ENCODE data around the gene CEACAM18.
"Not testable (repeated sequence)": the region's sequence is repeated elsewhere in the genome, so short reads cannot be mapped to it uniquely, and the experiment has no call there.

CEACAM18 gene

DNA sequence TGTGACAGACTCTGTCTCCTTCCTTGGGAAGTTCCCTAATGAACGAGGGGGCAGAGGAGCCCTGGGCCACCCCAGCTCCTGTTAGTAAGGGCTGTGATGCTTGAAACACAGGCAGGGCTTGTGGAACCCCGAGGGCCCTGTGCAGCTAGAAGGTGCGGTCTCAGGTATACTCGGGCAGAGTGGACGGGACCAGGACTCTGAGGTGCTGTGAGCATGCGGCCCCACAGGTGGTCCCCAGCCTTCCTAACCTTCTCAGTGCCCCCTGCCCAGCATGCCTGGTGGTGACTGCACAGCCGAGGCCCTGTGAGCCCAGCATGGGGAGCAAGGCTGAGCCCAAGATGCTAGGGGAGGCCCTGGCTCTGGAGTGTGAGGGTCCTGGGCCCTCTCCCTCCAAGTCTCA lies 16.1 kb upstream of the CEACAM18 start:
- DNase-seq = no peak

DNA sequence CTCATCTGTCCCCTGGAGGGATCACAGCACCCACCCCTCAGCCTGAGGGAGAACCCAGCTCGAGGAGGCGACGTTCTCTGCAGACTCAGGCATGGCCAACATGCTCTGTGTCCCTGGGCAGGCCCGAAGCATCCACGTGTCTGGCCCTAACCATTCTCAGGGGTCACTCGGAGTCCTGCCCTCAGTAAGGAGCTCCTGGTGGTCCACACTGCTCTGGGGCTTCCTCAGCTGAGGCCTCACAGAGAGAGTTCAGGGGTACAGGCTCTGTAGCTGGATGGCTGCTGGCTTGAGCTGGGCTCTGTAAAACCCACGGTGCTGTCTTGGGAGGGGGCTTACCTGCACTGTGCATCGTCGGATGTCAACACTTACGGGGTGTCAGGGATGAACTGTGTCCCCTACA lies 15.7 kb upstream of the CEACAM18 start:
- no peak for DNase-seq

DNA sequence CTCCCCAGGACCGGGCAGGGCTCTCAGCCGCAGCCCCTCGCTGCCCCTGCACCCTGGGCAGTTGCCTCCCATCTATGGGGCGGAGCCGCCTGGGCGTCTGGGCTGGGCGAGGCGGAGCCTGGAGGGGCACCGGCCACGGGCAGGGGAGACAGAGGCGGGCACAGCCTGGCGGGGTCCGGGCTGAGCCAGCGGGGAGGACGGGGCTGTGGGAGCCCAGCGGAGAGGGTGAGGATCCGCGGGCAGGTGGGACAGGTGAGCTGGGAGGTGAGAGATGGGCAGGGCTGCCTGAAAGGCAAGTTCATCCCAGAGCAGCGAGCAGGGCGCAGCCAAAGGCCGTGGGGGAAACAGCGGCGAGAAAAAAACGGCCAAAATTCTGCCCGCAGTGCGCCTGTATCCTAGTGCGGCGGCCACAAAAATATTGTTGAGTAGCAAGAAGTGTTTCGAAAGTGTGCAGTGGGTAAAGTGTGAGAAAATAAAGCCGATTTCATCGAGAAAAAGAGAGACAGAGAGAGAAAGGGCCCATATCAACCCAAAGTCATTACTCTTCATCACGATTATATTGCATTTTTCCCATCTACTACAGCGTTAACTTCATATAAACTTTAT lies 14.3 kb upstream of the CEACAM18 start:
- DNase-seq = not testable (repeated sequence)

DNA sequence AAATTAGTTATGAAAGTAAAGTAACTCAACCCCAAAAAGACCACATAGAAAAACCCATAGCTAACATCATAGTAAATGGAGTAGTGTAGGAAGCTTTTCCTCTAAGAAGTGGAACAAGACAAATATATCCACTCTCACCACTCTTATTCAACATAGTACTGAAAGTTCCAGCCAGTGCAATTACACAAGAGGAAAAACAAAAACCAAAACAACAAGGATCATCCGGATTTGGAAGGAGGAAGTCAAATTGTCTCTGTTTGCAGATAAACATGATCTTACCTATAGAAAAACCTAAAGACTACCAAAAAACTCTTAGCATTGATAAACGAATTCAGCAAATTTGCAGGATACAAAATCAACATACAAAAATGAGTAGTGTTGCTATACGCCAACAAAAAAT lies 11.6 kb upstream of the CEACAM18 start:
- DNase-seq = no peak

DNA sequence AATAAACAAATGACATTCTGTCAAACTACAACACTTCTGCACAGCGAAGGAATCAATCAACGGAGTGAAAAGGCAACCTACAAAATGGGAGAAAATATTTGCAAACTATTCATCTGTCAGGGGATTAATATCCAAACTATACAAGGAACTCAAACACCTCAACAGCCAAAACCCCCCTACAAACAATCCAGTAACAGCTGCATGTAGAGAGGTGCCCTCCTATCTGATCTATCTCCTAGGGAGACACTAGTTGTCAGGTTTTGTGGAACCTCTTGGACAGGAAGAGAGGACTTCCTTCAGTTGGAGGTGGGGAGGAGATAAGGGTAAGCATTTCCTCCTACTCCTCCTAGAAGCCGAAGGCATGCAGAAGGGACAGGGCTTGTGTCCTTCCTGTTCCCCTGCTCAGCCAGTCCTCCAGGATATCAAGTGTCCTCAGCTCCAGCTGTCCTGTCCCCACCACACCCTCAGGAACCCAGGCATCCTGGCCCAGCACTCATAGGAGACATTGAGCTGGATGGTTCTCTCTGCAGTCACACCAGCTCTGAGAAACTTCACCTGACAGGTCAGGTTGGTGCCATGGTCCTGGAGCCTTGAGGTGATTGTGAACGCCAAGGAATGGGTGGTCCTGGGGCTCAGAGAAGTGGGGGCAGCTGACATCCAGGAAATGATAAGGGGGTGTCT lies 10.3 kb upstream of the CEACAM18 start:
- no peak for DNase-seq

DNA sequence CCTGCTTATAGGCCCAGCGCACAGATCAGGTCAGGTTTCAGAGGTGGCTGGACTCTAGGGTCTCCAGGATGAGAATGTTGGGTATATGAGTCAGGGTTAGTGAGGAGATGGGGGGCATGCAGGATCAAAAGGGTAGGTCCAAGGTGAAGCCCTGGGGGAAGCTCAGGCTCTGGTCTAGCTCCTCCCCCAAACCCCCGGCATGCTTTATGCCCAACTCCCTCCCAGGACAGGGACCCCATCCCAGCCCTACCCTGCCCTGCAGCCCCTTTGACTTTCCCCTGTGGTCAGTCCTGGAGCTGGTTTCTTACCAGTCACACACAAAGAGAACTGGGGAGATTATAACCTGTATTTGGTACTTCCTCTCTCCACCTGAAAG lies 9.8 kb upstream of the CEACAM18 start:
- DNase-seq = no peak

DNA sequence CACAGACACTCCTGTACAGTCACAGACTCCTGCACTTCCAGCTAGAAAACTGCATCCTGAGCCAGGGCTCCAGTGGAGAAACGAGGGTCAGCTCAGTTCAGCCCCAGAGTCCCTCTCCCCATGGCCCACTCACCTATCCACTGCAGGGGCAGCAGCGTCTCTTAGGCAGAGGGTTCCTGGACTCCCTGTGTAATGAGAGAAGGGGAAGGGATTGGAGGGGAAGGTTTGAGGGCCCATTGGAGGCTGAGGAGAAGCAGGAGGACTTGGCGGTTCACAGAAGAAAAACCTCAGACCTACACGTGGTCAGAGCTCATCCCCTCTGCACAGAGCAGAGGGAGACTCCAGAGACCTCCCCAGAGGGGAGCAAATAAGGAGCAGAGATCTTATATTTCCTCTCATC lies 9.2 kb upstream of the CEACAM18 start:
- DNase-seq = no peak

DNA sequence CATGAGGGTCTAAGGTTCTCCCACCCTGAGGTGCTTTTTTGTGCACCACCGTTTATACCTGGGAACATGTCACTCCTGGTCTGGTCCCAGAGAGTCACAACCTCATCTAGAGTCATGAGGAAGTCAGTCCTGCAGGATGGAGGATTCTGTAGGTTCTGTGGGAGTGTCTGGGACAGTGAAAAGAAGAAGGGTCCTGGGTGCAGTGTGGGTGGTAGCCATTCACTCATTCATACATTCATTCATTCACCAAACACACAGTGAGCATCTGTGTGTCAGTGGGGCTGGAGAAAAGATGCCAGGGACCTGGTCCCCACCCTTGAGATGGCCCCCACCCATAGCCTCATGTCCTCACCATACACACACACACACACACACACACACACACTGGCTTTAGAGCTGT lies 8.7 kb upstream of the CEACAM18 start:
- no peak for DNase-seq

DNA sequence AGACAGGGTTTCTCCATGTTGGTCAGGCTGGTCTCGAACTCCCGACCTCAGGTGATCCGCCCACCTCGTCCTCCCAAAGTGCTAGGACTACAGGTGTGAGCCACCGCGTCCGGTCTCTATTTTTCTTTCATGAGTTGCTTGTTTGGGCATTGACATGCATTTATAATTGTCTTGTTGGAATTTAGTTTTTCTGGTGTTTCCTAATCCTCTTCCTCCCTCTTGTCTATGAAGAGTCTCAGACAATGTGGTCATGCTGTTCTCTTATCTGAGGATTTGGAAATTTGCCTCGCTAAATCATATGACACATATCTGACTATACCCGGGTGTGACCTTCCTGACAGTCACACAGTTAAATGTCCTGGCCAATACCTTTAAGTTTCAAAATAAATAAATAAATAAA lies 7.4 kb upstream of the CEACAM18 start:
- no peak for DNase-seq

DNA sequence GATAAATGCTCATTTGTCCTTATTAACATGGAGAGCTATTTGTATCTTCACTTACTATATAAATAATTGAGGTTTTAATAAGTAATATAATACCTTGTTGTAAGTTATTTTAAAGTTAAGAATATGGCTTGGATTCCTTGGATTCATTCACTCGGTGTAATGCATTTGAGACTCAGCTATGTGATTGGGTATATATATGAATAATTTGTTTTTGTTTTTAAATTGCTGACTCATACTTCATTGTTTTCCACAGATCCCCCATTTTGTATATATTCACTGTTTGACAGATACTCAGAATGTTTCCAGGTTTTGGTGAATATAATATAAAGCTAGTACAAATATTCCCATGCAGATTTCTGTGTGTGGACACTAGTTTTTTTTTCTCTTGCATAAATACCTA lies 6.8 kb upstream of the CEACAM18 start:
- no peak for DNase-seq

DNA sequence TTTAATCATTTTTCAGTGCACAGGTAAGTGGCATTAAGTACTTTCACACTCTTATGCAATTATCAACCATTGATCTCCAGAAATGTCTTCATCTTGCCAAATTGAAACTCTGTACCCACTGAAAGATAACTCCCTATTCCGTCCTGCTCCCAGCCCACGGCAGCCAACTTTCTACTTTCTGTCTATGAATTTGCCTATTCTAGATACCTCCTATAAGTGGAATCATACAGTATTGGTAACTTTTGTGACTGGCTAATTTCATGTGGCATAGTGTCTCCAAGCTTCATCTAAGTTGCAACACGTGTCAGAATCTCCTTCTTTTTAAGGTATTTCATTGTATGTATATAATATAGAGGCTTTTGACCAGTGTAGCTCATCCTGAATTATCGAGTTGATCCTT lies 5.7 kb upstream of the CEACAM18 start:
- no peak for DNase-seq

DNA sequence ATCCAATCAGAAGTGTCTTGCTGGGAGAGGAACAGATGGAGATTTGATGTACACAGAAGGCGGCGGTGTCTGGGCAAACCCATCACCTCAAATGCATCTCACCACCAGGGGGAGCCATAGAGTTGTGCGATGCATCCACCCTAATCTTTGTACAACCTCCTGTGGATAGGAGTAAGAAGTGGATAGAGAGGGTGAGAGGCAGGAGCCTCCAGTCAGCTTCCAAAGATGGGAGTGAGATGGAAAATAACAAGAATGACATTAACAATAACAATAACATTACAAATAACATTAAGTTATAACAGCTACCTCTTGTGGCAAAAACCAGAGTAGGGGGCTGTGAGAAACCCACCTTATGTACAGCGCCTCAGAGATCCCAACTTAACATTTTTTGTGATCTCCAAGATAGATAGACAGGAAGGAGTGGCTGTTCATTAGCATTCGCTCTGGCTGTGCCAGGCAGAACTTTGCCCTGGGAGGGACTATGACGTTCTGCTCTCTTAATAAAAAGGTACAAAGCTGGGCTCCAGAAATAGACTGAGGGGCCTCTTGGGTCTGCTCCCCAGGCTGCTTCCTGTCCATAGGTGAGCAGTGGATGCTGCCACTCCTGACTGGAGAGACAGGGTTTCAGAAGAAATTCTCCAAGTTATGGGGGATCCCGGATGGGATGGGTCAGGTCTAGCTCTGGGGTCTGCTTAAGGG lies 5.2 kb upstream of the CEACAM18 start:
- no peak for DNase-seq

DNA sequence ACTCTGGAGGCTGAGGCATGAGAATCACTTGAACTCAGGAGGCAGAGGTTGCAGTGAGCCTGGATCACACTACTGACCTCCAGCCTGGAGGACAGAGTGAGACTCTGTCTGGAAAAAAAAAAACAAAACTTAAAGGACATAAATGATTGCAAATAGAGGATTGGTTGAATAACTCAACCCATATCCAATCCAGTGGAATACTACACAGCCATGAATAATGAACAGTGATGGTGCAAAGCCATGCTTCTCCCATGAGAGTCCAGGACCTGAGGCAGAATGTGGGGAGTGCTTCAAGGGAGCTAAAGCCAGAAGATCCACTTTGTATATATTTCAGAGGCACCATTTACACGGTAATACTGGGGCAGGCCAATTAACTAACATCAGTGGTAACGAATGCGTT lies 2.2 kb upstream of the CEACAM18 start:
- DNase-seq = no peak

DNA sequence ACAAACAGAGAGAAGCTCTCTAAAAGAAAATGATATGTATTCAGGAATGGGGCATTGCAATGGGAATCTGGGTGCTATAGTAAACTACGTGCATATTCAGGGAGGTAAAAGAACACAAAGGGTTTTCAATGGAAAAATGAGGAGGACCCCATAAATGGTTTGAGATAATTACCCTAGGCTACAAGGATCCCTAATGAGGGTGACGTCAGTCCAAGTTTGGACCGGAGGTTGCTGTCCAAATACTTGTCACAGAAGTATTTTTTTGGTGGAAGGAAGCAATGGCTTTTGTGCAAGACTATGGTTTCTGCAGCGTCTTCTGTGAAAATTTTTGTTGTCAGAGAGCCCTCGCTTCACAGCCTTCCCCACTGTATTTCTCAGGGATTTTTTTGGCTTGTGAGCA lies 995 bp upstream of the CEACAM18 start:
- no peak for DNase-seq

DNA sequence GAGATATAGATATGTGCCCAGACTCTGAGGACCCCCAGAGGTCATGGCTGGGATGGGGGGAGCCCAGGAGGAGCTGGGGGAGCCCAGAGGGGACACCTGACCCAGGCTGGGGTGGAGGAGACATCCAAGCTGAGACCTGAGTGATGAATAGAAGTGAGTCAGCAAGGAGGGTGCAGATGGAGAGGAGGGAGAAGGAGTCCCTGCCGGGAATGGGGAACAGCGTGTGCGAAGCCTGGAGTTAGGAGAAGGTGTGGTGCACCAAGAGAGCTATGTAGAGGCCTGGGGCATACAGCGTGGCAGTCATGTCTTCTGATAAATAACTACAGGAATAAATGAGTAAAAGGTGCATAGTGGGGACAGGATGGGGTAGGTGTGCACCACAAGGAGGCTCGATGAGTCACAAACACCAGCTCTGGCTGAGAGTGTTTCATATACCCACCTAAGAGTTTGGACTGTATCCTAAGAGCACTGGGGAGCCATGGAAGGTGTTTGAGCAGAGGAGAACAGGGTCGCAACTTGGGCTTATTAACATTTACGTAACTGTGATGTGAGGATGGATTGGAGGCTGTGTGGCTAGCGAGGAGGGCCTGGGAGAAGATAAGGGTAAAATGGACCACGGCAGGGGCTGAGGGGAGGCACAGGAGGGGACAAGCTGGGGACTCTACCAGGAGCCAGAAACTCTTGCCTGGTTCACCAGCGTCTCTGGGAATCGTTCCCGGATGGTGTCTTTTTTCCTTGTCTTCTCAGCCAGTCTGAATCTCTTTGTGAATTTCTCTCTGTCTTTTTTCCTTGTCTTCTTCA lies 1.4 kb downstream of the CEACAM18 start:
- DNase-seq = no peak

DNA sequence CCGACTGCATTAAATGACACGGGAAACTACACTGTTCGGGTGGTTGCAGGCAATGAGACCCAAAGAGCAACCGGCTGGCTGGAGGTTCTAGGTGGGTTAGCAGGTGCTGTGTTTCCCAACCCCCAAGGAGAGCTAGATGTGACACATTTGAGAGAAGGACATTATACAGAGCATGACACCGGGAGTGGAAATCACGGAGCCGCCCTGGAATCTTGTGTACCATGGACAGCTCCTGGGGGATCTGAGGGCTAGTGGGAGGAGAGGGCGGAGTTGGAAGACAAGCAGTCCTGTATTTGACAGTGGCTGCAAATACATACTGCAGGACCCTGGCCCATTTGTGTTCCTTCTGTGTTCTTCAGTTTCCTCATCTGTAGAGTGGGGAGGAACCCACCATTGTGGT lies 2.3 kb downstream of the CEACAM18 start:
- DNase-seq = no peak

DNA sequence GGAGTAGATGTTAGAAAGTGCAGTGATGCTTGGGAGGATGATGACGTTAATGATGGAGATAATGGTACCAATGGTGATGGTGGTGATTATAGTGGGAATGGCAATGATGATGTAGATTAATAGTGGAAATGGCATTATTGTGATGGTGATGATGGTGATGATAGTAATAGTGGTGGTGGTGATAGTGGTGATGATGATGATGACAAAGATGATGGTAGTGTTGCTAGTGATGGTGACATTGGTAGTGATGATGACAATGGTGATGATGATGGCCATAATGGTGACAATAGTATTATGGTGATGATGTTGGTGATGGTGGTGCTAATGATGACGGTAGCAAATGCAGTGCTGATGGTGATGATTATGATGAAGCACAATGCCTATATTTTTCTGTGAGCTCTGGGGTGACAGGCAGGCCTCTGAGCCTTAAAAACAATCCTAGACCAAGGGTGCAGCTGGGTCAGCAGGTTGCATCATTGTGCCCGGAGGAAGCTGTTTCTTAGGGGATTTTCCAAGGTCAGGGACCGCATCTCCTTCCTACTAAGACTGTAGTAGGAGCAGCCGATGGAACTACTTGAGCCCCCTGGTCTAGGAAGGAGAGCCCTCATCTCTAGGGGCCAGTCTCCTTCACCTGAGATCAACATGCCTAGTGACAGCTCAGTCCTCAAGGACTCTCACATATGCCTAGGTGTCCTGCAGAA lies 7.8 kb downstream of the CEACAM18 start:
- no peak for DNase-seq

DNA sequence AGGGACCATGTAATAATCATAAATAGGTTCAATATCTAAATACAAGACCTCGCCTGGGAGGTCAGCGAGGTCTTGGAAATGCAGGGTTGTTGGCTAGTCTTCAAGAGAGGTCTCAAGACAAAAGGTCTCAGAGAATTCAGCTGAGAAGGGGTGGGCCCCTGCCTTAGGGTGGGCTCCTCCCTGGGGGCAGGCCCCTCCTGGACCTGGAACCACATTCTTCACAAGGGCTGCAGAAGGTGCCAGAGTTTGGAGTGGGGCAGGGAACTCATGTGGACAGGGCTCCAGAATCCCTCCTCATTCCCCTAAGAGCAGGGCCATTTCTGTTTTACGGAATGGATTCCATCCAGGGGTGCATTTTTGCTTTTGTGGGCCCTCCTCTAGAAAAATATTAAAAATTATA lies 10.2 kb downstream of the CEACAM18 start:
- DNase-seq = no peak

DNA sequence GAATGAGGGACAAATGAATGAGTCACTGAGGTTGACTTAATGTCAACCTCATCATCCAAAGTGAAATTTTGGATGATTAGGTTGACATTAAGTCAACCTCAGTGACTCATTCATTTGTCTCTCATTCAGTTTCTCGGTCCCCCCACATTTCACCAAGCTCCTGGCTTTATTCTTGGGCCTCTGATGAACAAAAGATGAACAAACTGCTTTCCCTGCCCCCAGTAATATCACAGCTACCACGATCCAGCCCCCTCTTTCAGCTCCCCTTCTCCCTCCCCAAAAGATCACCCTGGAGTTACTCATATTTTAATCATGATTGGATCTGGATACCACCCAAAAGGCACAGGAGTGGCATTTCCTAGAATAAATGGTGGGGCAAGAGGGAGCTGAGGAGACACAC lies 10.8 kb downstream of the CEACAM18 start:
- DNase-seq = no peak

DNA sequence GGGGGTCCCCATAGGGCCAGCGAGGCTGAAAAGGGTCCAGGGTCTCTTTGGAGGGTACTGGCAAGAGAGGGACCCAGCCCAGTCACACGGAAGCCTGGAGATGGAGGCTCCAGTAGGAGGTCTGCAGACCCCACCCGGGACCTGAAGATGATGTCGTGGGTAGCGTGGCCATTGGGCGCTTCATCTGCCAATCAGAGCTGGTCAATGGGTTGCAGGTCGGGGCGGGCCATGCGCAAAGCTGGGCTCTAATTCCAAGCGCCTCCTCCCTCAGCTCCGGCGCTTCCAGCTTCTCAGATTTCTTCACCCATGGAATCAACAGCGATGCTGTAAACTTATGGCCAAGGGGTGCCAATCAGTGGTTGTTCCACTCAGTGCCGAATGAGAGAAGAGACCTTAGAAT lies 12.3 kb downstream of the CEACAM18 start:
- no peak for DNase-seq

DNA sequence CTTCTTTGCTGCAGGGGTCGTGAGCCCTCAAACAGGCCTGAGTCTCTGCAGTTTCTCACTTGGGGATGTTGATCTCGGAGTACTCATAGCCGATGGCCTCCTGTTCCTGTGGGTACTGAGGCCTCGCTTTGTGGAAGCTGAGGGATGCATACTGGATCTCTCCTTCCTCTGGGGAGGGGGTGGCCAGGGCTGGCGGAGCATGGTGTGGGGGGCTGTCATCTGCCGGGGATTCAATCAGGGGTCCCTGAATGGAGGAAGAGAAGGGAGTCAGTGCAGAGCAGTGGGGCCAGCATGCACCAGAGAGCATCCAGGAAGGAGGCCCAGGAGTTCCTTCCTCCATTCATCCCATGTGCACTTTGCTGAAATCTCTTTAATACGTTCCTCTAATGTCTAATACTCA lies 13.2 kb downstream of the CEACAM18 start:
- DNase-seq = no peak

DNA sequence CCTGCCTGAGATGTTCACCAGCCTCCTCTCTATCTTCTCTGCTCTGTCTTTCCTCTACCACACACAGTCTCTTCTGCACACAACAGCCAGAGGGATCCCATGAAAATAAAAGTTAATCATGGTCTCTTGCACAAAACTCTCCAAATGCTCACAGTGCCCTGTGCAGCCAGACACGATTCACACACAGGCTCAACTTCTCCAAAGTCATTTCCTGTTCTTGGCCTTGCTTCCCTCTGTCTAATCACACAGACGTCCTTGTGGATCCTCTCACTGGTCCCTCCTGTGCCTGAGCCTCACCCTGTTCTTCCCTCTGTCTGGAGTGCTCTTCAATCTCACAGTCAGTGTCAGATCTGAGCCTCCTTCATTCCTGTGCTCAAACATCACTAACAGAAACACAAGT lies 15.4 kb downstream of the CEACAM18 start:
- no peak for DNase-seq

DNA sequence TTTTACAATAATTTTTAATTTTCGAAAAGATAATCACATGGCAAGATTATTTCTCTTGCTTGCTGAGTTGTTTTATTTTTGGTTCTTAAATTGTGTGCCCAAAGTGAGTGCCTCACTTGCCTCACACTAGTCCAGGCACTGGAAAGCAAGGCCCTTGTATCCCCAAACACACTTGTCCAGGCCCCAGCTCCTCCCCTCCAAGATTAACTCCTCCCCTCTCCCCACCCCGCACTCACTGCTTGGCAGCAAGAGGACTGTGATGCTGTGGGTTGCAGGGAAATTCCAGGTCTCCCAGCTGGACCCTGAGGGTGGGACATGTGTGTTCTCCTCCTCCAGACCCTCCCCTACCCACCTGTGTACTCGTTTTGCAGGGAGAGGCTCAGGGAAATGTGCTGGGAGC lies 19.3 kb downstream of the CEACAM18 start:
- no peak for DNase-seq

Measured in cortex of kidney (tissue), 1 donor.